Ishikawa (cell line): ENCODE results near the gene TMEM147.

Experiments
- CEBPB ChIP-seq: IDR thresholded peaks from 2 replicates; pipeline ENCODE4 v1.6.1; 2012
- CREB1 ChIP-seq: IDR thresholded peaks from 2 replicates; pipeline ENCODE4 v1.6.1; 2012; ENCODE audit warnings: low read depth
- EGR1 ChIP-seq: IDR thresholded peaks from 2 replicates; pipeline ENCODE4 v1.6.1; 2012
- EP300 ChIP-seq: IDR thresholded peaks from 2 replicates; pipeline ENCODE4 v1.6.1; 2012; ENCODE audit warnings: borderline replicate concordance
- FOXM1 ChIP-seq: IDR thresholded peaks from 2 replicates; pipeline ENCODE4 v1.6.1; 2012; ENCODE audit warnings: low read depth, borderline replicate concordance
- NFIC ChIP-seq: IDR thresholded peaks from 2 replicates; pipeline ENCODE4 v1.6.1; 2012
- RAD21 ChIP-seq: IDR thresholded peaks from 2 replicates; pipeline ENCODE4 v1.6.1; 2012; ENCODE audit warnings: low read depth
- REST ChIP-seq: IDR thresholded peaks from 2 replicates; pipeline ENCODE4 v1.6.1; 2012; ENCODE audit warnings: low read depth, mild to moderate bottlenecking
- TAF1 ChIP-seq: IDR thresholded peaks from 2 replicates; pipeline ENCODE4 v1.6.1; 2012; ENCODE audit warnings: low read depth, mild to moderate bottlenecking
- TCF12 ChIP-seq: IDR thresholded peaks from 2 replicates; pipeline ENCODE4 v1.6.1; 2012; ENCODE audit warnings: low read depth
- TEAD4 ChIP-seq: IDR thresholded peaks from 2 replicates; pipeline ENCODE4 v1.6.1; 2012
- YY1 ChIP-seq: IDR thresholded peaks from 2 replicates; pipeline ENCODE4 v1.6.1; 2012; ENCODE audit warnings: low read depth
- ZBTB7A ChIP-seq: IDR thresholded peaks from 2 replicates; pipeline ENCODE4 v1.6.1; 2012; ENCODE audit warnings: low read depth
- TF ChIP-seq, protein P1 (sequence below): IDR thresholded peaks from 2 replicates; pipeline ENCODE4 v1.6.1; 2012
- TF ChIP-seq, protein P2 (sequence below): IDR thresholded peaks from 2 replicates; pipeline ENCODE4 v1.6.1; 2012

TMEM147 gene

DNA sequence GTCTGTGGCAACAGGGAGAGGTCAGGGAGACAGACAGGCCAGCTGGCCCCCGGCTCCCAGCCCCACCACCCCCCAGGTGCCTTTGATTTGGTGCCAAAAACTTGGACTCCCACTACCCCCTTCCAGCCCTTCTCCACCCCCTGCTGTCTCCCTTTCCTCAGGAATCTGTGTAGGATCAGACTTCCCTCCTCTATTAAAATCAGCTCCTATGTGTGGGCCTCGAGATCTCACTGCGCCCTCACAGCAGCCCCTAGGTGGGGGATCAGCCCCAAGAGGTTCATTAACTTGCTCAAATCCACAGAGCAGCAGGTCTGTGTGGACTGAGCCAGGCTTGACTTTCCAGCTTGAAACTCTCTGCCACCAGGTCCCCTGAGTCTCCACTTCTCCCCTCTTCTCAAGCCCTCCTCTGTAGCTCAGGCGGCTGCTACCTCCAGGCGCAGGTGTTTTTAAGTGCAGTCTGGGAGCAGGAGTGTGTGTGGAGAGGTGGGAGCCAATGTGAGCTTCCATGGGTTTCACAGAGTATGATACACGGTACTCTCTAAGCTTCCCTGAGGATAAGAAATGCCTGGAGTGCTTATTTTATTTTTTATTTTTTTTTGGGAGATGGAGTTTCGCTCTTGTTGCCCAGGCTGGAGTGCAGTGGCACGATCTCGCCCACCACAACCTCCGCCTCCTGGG is 10.5 kb upstream of the TMEM147 start:
- no peak for TF ChIP-seq TAF1
- TF ChIP-seq EP300: no peak
- TF ChIP-seq EGR1: no peak
- TF ChIP-seq, protein P1, sequence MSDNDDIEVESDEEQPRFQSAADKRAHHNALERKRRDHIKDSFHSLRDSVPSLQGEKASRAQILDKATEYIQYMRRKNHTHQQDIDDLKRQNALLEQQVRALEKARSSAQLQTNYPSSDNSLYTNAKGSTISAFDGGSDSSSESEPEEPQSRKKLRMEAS: no peak
- no peak for TF ChIP-seq ZBTB7A
- TF ChIP-seq RAD21: no peak
- no peak for TF ChIP-seq TEAD4
- TF ChIP-seq TCF12: no peak
- no peak for TF ChIP-seq REST
- TF ChIP-seq CEBPB: no peak
- TF ChIP-seq, protein P2, sequence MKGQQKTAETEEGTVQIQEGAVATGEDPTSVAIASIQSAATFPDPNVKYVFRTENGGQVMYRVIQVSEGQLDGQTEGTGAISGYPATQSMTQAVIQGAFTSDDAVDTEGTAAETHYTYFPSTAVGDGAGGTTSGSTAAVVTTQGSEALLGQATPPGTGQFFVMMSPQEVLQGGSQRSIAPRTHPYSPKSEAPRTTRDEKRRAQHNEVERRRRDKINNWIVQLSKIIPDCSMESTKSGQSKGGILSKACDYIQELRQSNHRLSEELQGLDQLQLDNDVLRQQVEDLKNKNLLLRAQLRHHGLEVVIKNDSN: no peak
- no peak for TF ChIP-seq YY1
- no peak for TF ChIP-seq CREB1
- no peak for TF ChIP-seq NFIC
- no peak for TF ChIP-seq FOXM1

DNA sequence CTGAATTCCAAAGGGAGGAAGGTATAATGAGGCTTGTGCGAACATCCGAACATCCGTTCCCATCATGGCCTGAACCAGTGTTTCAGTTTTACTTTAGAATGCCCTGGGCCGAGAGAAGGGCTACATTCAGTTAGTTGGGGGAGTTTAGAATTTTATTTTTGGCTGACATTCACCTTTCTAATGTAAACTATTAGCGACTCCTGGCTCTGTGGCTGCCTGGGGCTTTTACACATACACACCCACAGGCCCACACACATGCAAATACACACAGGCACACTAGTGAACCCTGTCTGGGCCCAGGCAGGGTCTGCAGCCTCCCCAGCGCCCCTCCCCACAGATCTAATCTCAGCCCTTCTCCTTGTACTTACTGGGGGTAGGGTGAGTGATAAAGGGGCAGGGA is 6.1 kb upstream of the TMEM147 start:
- TF ChIP-seq TAF1 (no peak), EGR1 (no peak), NFIC (no peak)

DNA sequence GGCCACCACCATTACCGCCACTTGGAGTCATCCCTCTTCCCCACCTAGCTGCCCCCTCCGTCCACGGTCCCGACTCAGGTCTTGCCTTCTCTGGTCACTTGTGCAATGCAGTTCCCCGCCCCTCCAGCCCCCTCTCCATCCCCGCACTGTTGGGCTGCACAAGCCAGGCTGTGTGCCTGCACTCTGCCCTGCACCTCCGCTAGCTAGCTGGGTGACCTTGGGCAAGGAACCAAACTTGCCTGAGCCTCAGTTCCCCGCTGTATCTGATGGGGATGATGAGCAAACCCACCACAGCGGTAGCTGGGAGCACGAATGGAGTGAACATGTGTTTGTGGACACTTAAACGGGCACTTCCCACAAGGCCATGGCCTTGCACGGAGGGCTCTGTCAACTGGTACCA is 5.6 kb upstream of the TMEM147 start:
- no peak for TF ChIP-seq NFIC

GRCh38 chr19:35540356-35540927 is 5.0 kb upstream of the TMEM147 start:
- TF ChIP-seq RAD21: no peak
- TF ChIP-seq YY1: no peak
- no peak for TF ChIP-seq EGR1
- no peak for TF ChIP-seq CEBPB
- TF ChIP-seq TAF1: no peak
- no peak for TF ChIP-seq CREB1
- TF ChIP-seq ZBTB7A: no peak
- TF ChIP-seq, protein P1: no peak
- no peak for TF ChIP-seq REST
- TF ChIP-seq EP300: no peak
- no peak for TF ChIP-seq TEAD4
- no peak for TF ChIP-seq NFIC
- TF ChIP-seq FOXM1: no peak

GRCh38 chr19:35542209-35542608 is 3.2 kb upstream of the TMEM147 start:
- TF ChIP-seq TCF12 (no peak), ZBTB7A (no peak), TAF1 (no peak), RAD21 (no peak), EP300 (no peak), YY1 (no peak), FOXM1 (no peak), CREB1 (no peak), TEAD4 (no peak)

DNA sequence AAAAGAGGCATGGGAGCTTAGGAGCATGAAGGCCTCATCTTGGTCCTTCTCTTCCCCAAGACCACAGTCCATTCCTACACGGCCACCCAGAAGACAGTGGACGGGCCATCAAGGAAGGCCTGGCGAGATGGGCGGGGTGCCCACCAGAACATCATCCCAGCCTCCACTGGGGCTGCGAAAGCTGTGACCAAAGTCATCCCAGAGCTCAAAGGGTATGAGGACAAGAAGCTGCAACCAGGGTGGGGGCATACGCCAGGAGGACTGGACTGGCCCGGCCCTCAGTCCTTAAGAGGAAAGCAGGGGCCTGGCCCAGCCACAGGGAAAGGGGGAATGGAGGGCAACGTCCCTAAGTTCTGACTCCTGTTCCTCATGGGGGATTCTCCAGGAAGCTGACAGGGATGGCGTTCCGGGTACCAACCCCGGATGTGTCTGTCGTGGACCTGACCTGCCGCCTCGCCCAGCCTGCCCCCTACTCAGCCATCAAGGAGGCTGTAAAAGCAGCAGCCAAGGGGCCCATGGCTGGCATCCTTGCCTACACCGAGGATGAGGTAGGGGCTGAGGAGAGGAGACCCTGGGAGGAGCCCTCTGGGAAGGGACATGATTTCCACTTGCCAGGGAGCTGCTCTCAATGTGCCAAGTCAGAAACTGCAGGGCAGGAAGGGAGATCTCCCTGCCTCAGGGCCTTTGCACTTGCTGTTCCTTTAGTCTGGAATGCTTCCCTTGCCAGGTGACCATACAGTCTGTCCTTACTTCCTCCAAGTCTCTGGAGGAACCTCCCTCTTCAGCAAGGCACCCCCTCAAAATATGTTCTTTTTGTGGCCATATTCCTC is 1.9 kb upstream of the TMEM147 start:
- no peak for TF ChIP-seq NFIC
- no peak for TF ChIP-seq TEAD4
- TF ChIP-seq ZBTB7A: no peak
- no peak for TF ChIP-seq EP300
